SK-N-SH treated with all-trans-retinoic acid at 6 μM for 48 hours (cell line): ENCODE measurements around the gene WNT5A.

Experiments used
- ATAC-seq: fragments of 200-7000 bp; cut with Tn5 transposase; 3 replicates; pipeline ENCODE4 v1.9.1; 2020; ENCODE audit warnings: mild to moderate bottlenecking, moderate library complexity
- ARNTL ChIP-seq: fragments of 450-650 bp; formaldehyde crosslinking; IDR thresholded peaks from 2 replicates; pipeline ENCODE4 v1.5.0; 2020; ENCODE audit warnings: low read depth, mild to moderate bottlenecking, moderate library complexity, borderline replicate concordance
- CSDC2 ChIP-seq: fragments of 250-450 bp; sonication (Bioruptor Pico); IDR thresholded peaks from 2 replicates; pipeline ENCODE4 v1.5.0; 2020; ENCODE audit warnings: mild to moderate bottlenecking, moderate library complexity
- ESRRG ChIP-seq: fragments of 250-450 bp; sonication (Bioruptor Pico); IDR thresholded peaks from 2 replicates; pipeline ENCODE4 v1.6.1; 2021; ENCODE audit warnings: mild to moderate bottlenecking
- GLIS3 ChIP-seq: fragments of 250-450 bp; sonication (Bioruptor Pico); IDR thresholded peaks from 2 replicates; pipeline ENCODE4 v1.5.0; 2020; ENCODE audit warnings: mild to moderate bottlenecking, moderate library complexity
- ISL1 ChIP-seq: fragments of 250-450 bp; sonication (Bioruptor Pico); IDR thresholded peaks from 2 replicates; pipeline ENCODE4 v2.1.2; 2022; ENCODE audit warnings: mild to moderate bottlenecking, moderate library complexity
- OSR1 ChIP-seq: fragments of 250-450 bp; sonication (Bioruptor Pico); IDR thresholded peaks from 2 replicates; pipeline ENCODE4 v1.8.0; 2022; ENCODE audit warnings: moderate library complexity, mild to moderate bottlenecking, inconsistent platforms
- POU6F1 ChIP-seq: fragments of 250-450 bp; sonication (Bioruptor Pico); IDR thresholded peaks from 2 replicates; pipeline ENCODE4 v1.8.0; 2021; ENCODE audit warnings: low read depth, mild to moderate bottlenecking, moderate library complexity, borderline replicate concordance
- PPARA ChIP-seq: fragments of 250-450 bp; sonication (Bioruptor Pico); IDR thresholded peaks from 2 replicates; pipeline ENCODE4 v1.5.0; 2020; ENCODE audit warnings: mild to moderate bottlenecking, borderline replicate concordance
- SNAI2 ChIP-seq: fragments of 250-450 bp; sonication (Bioruptor Pico); IDR thresholded peaks from 2 replicates; pipeline ENCODE4 v1.5.0; 2020; ENCODE audit warnings: mild to moderate bottlenecking, moderate library complexity
- TCF4 ChIP-seq: fragments of 250-450 bp; sonication (Bioruptor Pico); IDR thresholded peaks from 2 replicates; pipeline ENCODE4 v1.8.0; 2021; ENCODE audit warnings: mild to moderate bottlenecking, moderate library complexity, borderline replicate concordance
- TOX ChIP-seq: fragments of 250-450 bp; sonication (Bioruptor Pico); IDR thresholded peaks from 2 replicates; pipeline ENCODE4 v1.8.0; 2021; ENCODE audit warnings: mild to moderate bottlenecking, moderate library complexity, borderline replicate concordance
- ZC3H10 ChIP-seq: fragments of 250-450 bp; sonication (Bioruptor Pico); IDR thresholded peaks from 2 replicates; pipeline ENCODE4 v1.5.1; 2021; ENCODE audit warnings: mild to moderate bottlenecking, moderate library complexity
- ZFP3 ChIP-seq: fragments of 250-450 bp; sonication (Bioruptor Pico); IDR thresholded peaks from 2 replicates; pipeline ENCODE4 v1.5.0; 2020; ENCODE audit warnings: mild to moderate bottlenecking, moderate library complexity
- ZNF565 ChIP-seq: fragments of 450-650 bp; formaldehyde crosslinking; conservative IDR thresholded peaks from 2 replicates; pipeline ENCODE4 v1.5.0; 2020; ENCODE audit warnings: low read depth, mild to moderate bottlenecking, moderate library complexity
- ZNF70 ChIP-seq: fragments of 450-650 bp; formaldehyde crosslinking; IDR thresholded peaks from 2 replicates; pipeline ENCODE4 v1.5.0; 2020; ENCODE audit warnings: mild to moderate bottlenecking, moderate library complexity
- ZNF8 ChIP-seq: fragments of 450-650 bp; formaldehyde crosslinking; IDR thresholded peaks from 2 replicates; pipeline ENCODE4 v1.5.0; 2020; ENCODE audit warnings: mild to moderate bottlenecking, moderate library complexity
- TF ChIP-seq, protein P1 (sequence below): fragments of 250-450 bp; sonication (Bioruptor Pico); IDR thresholded peaks from 2 replicates; pipeline ENCODE4 v1.8.0; 2020; ENCODE audit warnings: mild to moderate bottlenecking, moderate library complexity, borderline replicate concordance
- TF ChIP-seq, protein P2 (sequence below): fragments of 250-450 bp; sonication (Bioruptor Pico); IDR thresholded peaks from 2 replicates; pipeline ENCODE4 v1.5.1; 2021; ENCODE audit warnings: mild to moderate bottlenecking, moderate library complexity
- TF ChIP-seq, protein P3 (sequence below): fragments of 250-450 bp; sonication (Bioruptor Pico); IDR thresholded peaks from 2 replicates; pipeline ENCODE4 v1.5.0; 2020; ENCODE audit warnings: mild to moderate bottlenecking, moderate library complexity
- TF ChIP-seq, protein P4 (sequence below): fragments of 250-450 bp; sonication (Bioruptor Pico); IDR thresholded peaks from 2 replicates; pipeline ENCODE4 v1.5.1; 2020; ENCODE audit warnings: low read depth, mild to moderate bottlenecking, moderate library complexity

WNT5A gene

GRCh38 chr3:55445551-55445950, 41.6 kb downstream of the WNT5A start:
- no peak for ATAC-seq
- TF ChIP-seq ZNF565 (CRISPR knock-in tag) = no peak
- TF ChIP-seq CSDC2 (CRISPR knock-in tag) = no peak
- no peak for TF ChIP-seq PPARA (CRISPR knock-in tag)
- TF ChIP-seq ISL1 = no peak
- TF ChIP-seq ZNF70 (CRISPR knock-in tag) = no peak
- no peak for TF ChIP-seq ZNF8 (CRISPR knock-in tag)
- TF ChIP-seq, protein P1, sequence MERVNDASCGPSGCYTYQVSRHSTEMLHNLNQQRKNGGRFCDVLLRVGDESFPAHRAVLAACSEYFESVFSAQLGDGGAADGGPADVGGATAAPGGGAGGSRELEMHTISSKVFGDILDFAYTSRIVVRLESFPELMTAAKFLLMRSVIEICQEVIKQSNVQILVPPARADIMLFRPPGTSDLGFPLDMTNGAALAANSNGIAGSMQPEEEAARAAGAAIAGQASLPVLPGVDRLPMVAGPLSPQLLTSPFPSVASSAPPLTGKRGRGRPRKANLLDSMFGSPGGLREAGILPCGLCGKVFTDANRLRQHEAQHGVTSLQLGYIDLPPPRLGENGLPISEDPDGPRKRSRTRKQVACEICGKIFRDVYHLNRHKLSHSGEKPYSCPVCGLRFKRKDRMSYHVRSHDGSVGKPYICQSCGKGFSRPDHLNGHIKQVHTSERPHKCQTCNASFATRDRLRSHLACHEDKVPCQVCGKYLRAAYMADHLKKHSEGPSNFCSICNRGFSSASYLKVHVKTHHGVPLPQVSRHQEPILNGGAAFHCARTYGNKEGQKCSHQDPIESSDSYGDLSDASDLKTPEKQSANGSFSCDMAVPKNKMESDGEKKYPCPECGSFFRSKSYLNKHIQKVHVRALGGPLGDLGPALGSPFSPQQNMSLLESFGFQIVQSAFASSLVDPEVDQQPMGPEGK (CRISPR knock-in tag) = no peak
- no peak for TF ChIP-seq ZC3H10 (CRISPR knock-in tag)
- no peak for TF ChIP-seq OSR1
- TF ChIP-seq, protein P2, sequence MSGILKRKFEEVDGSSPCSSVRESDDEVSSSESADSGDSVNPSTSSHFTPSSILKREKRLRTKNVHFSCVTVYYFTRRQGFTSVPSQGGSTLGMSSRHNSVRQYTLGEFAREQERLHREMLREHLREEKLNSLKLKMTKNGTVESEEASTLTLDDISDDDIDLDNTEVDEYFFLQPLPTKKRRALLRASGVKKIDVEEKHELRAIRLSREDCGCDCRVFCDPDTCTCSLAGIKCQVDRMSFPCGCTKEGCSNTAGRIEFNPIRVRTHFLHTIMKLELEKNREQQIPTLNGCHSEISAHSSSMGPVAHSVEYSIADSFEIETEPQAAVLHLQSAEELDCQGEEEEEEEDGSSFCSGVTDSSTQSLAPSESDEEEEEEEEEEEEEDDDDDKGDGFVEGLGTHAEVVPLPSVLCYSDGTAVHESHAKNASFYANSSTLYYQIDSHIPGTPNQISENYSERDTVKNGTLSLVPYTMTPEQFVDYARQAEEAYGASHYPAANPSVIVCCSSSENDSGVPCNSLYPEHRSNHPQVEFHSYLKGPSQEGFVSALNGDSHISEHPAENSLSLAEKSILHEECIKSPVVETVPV (CRISPR knock-in tag) = no peak

GRCh38 chr3:55443346-55443745, 43.8 kb downstream of the WNT5A start:
- TF ChIP-seq GLIS3 (CRISPR knock-in tag) = no peak
- ATAC-seq = no peak

DNA sequence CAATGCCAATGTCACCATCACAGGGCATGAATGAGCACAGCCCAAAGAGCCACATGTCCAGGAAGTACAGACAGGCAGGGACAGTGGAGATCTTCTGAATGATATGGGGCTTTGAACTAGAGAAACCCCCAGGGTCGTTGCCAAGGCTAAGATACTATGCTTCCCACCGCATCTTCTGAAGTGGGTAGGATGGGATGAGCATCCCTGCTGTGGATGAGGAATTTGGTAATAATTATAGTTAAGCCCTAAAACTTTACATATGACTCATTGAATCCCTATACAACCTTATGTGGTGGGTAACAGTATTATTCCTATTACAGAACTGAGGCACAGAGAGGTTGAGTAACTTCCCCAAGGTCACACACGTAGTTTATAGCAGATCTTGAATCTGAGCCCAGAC, 44.2 kb downstream of the WNT5A start:
- TF ChIP-seq GLIS3 (CRISPR knock-in tag) (no peak), ZNF70 (CRISPR knock-in tag) (no peak), ISL1 (no peak), TCF4 (CRISPR knock-in tag) (no peak), OSR1 (no peak), TOX (CRISPR knock-in tag) (no peak), ARNTL (no peak), POU6F1 (CRISPR knock-in tag) (no peak)
- TF ChIP-seq, protein P3, sequence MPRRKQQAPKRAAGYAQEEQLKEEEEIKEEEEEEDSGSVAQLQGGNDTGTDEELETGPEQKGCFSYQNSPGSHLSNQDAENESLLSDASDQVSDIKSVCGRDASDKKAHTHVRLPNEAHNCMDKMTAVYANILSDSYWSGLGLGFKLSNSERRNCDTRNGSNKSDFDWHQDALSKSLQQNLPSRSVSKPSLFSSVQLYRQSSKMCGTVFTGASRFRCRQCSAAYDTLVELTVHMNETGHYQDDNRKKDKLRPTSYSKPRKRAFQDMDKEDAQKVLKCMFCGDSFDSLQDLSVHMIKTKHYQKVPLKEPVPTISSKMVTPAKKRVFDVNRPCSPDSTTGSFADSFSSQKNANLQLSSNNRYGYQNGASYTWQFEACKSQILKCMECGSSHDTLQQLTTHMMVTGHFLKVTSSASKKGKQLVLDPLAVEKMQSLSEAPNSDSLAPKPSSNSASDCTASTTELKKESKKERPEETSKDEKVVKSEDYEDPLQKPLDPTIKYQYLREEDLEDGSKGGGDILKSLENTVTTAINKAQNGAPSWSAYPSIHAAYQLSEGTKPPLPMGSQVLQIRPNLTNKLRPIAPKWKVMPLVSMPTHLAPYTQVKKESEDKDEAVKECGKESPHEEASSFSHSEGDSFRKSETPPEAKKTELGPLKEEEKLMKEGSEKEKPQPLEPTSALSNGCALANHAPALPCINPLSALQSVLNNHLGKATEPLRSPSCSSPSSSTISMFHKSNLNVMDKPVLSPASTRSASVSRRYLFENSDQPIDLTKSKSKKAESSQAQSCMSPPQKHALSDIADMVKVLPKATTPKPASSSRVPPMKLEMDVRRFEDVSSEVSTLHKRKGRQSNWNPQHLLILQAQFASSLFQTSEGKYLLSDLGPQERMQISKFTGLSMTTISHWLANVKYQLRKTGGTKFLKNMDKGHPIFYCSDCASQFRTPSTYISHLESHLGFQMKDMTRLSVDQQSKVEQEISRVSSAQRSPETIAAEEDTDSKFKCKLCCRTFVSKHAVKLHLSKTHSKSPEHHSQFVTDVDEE (CRISPR knock-in tag) = no peak
- TF ChIP-seq, all 23 proteins: peak for 0
- ATAC-seq = no peak

DNA sequence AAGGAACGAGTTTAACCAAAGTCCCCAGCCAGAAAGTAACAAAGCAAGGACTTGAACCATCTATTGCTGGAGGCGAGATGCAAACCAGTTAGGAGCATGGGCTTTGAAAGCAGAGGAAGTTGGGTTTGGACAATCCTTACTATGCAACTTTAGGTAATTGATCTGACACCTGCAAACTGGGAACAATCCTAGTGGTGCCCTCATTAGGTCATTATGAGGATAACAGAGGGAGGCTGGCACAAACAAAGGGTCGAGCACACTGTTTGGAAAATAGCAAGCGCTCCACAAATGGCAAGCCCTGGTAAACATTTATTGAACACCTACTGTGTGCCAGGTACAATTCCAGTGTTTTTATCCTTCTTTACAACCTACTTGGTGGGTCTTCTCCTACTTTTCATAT, 45.6 kb downstream of the WNT5A start:
- no peak for ATAC-seq
- TF ChIP-seq ESRRG (CRISPR knock-in tag) (no peak), ZNF8 (CRISPR knock-in tag) (no peak), ZFP3 (CRISPR knock-in tag) (no peak), TCF4 (CRISPR knock-in tag) (no peak), ISL1 (no peak), ARNTL (no peak), SNAI2 (CRISPR knock-in tag) (no peak), OSR1 (no peak), GLIS3 (CRISPR knock-in tag) (no peak)
- TF ChIP-seq, protein P4, sequence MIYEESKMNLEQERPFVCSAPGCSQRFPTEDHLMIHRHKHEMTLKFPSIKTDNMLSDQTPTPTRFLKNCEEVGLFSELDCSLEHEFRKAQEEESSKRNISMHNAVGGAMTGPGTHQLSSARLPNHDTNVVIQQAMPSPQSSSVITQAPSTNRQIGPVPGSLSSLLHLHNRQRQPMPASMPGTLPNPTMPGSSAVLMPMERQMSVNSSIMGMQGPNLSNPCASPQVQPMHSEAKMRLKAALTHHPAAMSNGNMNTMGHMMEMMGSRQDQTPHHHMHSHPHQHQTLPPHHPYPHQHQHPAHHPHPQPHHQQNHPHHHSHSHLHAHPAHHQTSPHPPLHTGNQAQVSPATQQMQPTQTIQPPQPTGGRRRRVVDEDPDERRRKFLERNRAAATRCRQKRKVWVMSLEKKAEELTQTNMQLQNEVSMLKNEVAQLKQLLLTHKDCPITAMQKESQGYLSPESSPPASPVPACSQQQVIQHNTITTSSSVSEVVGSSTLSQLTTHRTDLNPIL (CRISPR knock-in tag) = no peak
- TF ChIP-seq, protein P1 (CRISPR knock-in tag) = no peak
